ENCODE data around the gene PRKAR1B.
"Not testable (repeated sequence)": the region's sequence is repeated elsewhere in the genome, so short reads cannot be mapped to it uniquely, and the experiment has no call there.

The PRKAR1B gene

GRCh38 chr7:760006-760405, 32.9 kb upstream of the PRKAR1B start:
- no peak overlapping the region for H3K4me3 ChIP-seq (ENCODE audit: low read depth, low read length)
- no peak for DNase-seq (ENCODE audit: low read depth)

DNA sequence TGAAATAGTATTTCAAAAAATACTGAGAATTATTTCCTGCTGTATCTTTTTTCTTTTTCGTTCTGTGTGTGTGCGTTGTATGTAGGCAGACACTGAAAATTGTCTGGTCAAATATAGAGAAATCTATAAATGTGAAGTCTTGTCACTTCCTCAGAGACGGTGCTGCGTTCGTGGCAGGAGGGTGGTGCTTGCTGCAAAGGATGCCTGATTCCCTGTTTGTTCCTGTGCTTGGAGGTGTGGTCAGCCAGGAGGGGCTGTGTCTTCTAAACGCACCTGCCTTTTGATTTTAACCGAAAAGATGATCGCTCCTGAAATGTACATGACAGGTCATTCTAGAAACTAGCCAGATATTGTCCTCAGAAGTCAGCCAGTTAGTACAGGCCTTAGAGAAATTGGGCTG, 32.5 kb upstream of the PRKAR1B start:
- no peak for DNase-seq (ENCODE audit: low read depth)
- H3K4me3 ChIP-seq (ENCODE audit: low read depth, low read length): no peak overlapping the region

DNA sequence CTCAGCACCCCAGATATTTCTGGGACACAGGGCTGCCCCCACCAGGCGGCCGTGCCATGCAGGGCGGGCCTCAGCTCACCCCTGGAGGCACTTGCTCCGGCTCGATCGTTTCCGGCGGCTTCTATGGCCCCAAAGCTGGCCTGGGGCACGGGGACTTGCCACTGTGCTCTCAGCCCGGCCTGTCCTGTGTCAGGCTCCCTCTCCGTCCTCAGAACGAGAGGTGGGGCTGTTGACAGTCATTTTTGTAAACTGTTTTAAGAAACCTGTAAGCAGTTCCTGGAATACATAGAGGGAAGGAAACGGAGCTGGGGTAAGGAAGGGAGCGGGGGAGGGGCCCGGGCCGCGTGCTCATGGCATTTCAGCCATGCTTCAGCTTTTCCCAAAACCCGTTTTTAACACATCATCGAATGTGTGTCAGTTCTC, 30.7 kb upstream of the PRKAR1B start:
- no peak for DNase-seq (ENCODE audit: low read depth)
- no peak overlapping the region for H3K4me3 ChIP-seq (ENCODE audit: low read depth, low read length)

GRCh38 chr7:756928-757560, 30.0 kb upstream of the PRKAR1B start:
- no peak for DNase-seq (ENCODE audit: low read depth)
- no peak overlapping the region for H3K4me3 ChIP-seq (ENCODE audit: low read depth, low read length)

- H3K4me3 ChIP-seq (ENCODE audit: low read depth, low read length): no peak overlapping the region
- no peak for DNase-seq (ENCODE audit: low read depth)
Observed at GRCh38 chr7:756231-756927, 29.3 kb upstream of the PRKAR1B start.

DNA sequence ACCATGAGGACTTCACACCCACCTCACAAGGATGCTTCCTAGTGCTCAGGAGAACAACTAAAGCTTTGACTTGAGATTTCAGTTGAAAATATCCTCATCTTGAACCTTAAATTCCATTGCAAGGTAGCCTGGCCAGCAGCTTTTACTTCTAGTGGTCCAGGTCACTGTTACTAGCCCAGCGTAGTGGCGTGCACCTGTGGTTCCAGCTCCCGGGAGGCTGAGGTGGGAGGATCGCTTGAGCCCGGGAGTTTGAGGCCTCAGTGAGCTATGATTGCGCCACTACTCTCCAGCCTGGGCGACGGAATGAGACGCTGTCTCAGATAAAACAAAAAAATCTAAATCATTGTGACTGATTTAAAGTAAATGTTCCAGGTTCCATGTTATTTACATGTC, 28.3 kb upstream of the PRKAR1B start:
- H3K4me3 ChIP-seq (ENCODE audit: low read depth, low read length): no peak overlapping the region

DNA sequence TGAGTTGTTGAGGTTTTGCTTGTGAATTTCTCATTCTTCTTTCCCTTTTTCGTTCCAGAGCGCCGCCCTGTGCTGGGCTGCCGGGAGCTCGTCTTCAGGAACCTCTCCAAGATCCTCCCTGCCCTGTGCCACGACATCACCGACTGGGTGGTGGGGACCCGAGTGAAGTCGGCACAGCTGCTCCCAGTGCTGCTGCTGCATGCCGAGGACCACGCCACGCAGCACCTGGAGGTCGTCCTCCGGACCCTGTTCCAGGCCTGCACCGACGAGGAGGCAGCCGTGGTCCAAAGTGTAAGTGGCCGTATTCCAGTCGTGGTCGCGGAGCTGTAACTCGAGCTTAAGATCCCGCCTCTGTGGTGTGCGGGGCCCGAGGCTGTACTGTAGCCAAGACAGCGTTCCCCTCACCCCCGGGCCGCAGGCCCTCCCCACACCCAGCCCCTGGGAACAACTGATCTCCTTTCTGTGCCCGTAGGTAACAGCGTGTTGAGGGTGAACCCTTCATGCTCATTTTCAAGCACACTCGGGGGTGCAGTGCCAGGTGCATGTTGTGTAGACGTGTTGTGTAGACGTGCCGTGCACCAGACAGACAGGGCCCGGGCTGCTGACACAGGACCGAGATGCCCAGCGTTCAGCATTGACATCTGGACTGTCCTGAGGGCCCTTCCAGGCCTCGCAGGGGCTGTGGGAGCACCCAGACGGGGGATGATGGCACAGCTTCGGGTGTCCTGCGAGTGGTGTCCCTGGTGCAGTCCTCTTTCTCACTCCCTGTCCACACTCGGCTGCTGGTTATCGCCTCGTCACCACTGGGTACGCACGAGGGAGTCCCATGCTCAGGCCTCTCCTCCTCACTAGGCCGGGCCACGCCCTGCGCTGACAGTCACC, 27.7 kb upstream of the PRKAR1B start:
- H3K4me3 ChIP-seq (ENCODE audit: low read depth, low read length): no peak overlapping the region
- DNase-seq (ENCODE audit: low read depth): no peak

More for the DNA sequence above, 28.3 kb upstream of the PRKAR1B start:
- DNase-seq (ENCODE audit: low read depth): no peak

DNA sequence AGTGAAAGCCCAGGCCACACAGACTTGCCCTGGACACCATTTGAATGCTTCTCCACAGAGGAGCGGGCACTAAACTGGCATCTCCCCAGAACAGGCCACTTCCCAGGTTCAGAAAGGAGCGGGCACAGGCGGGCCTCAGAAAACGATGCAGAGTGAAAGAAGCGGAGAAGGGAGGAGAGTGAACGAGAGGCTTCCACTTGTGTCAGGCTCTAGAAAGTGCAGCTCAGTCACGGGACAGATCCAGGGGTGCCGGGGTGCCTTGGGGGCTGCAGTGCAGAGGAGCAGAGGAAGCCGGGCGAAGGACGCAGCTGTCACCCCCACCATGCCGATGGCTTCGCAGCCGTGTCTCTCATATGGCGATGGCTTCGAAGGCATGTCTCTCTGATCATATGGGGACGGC, 26.1 kb upstream of the PRKAR1B start:
- H3K4me3 ChIP-seq (ENCODE audit: low read depth, low read length): no peak overlapping the region
- DNase-seq (ENCODE audit: low read depth): no peak

DNA sequence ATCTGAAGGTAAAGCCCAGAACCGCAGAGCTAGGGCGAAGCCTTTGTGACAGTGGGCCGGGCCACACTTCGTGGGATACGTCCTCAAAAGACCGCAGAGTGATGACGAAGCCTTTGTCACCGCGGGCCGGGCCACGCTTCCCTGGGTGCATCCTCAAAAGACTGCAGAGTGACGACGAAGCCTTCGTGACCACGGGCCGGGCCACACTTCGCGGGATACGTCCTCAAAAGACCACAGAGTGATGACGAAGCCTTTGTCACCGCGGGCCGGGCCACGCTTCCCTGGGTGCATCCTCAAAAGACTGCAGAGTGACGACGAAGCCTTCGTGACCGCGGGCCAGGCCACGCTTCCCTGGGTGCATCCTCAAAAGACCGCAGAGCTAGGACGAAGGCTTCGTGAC, 25.2 kb upstream of the PRKAR1B start:
- DNase-seq (ENCODE audit: low read depth); H3K4me3 ChIP-seq (ENCODE audit: low read depth, low read length): not testable (repeated sequence)

DNA sequence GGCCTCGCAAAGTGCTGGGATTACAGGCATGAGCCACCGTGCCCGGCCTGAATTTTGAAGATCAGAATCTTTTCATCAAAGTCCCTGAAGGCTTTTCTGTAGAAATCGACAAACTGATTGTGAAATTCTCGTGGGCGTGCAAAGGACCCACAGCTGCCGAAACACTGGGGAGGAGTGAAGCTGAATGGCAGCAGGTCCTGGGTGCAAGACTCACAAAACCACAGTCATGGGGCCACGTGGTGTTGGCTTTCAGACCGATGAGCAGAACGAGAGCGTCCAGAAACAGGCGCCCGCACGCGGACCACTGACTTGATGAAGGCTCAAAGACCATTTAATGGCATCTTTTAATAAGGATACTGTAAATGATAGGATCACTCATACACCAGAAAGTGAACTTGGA, 24.7 kb upstream of the PRKAR1B start:
- no peak for DNase-seq (ENCODE audit: low read depth)

GRCh38 chr7:750111-750905, 23.2 kb upstream of the PRKAR1B start:
- DNase-seq (ENCODE audit: low read depth): no peak
- H3K4me3 ChIP-seq (ENCODE audit: low read depth, low read length): no peak overlapping the region

More for the DNA sequence above, 24.7 kb upstream of the PRKAR1B start:
- no peak overlapping the region for H3K4me3 ChIP-seq (ENCODE audit: low read depth, low read length)

- DNase-seq (ENCODE audit: low read depth): no peak
- no peak overlapping the region for H3K4me3 ChIP-seq (ENCODE audit: low read depth, low read length)
Observed at GRCh38 chr7:749140-749551, 22.1 kb upstream of the PRKAR1B start.

DNA sequence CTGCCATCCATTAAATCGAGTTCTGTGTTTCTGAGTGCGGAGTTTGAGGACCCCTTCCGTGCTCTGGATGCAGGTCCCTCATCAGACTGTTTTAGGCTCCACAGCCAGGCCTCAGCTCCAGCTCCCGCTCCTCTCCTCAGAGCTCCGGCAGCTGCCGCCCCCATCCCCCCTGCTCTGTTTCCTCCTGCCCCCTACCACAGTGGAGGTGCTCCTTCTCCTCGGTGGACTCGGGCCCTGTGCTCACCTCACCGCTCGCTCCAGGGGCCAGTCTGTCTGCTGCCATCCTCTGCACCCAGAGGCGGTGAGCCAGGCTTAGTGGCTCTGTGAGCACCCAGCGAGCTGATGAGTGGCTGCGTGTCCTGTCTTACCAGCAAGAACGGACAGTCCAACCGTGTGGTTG, 21.4 kb upstream of the PRKAR1B start:
- no peak overlapping the region for H3K4me3 ChIP-seq (ENCODE audit: low read depth, low read length)
- DNase-seq (ENCODE audit: low read depth): no peak

DNA sequence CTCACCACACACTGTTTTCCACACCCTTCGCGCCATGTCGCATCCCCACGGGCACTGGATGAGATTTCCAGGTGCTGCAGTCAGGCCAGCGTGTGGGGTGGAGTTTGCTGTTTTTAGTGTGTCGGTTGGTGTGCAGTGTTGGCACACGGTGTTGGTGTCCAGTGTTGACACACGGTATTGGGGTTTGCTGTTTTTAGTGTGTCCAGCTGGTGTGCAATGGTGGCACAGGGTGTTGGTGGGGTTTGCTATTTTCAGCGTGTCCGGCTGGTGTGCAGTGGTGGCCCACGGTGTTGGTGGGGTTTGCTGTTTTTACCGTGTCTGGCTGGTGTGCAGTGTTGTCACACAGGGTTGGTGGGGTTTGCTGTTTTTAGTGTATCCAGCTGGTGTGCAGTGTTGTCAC, 20.1 kb upstream of the PRKAR1B start:
- no peak overlapping the region for H3K4me3 ChIP-seq (ENCODE audit: low read depth, low read length)
- no peak for DNase-seq (ENCODE audit: low read depth)

DNA sequence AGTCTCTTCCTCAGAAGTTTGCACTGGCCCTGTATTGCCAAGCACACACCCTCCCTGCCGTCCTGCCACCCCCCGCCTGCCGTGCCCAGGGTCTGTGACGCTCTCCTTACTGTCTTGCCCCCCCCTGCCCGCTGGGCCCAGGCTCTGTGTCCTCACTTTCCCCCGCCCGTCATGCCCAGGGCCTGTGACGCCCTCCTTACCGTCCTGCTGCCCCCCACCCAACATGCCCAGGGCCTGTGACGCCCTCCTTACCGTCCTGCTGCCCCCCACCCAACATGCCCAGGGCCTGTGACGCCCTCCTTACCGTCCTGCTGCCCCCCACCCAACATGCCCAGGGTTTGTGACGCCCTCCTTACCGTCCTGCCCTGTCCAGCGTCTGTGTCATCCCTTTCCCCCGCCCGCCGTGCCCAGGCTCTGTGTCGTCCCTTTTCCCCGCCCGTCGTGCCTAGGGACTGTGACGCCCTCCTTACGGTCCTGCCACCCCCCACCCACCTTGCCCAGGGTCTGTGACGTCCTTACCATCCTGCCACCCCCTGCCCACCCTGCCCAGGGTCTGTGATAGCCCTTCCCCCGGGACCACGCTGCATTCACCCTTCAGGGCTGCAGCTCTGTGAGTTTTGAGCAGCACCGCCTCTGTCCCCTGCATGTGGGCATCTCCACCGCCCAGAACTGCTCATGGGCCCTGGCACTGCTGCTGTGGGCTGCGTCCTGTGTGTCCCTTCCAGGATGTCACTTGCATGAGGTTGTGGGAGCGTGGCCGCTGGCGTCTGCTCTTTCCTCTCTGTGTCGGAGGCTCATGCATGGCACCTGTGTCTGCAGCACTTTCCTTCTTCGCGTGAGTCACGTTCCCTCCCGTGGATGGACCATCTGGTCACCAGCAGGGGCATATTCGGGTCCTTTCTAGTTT, 19.3 kb upstream of the PRKAR1B start:
- no peak for DNase-seq (ENCODE audit: low read depth)
- no peak overlapping the region for H3K4me3 ChIP-seq (ENCODE audit: low read depth, low read length)

GRCh38 chr7:745431-746154, 18.5 kb upstream of the PRKAR1B start:
- no peak overlapping the region for H3K4me3 ChIP-seq (ENCODE audit: low read depth, low read length)
- no peak for DNase-seq (ENCODE audit: low read depth)

GRCh38 chr7:744854-745430, 17.9 kb upstream of the PRKAR1B start:
- DNase-seq (ENCODE audit: low read depth): no peak
- H3K4me3 ChIP-seq (ENCODE audit: low read depth, low read length): no peak overlapping the region

GRCh38 chr7:744128-744520, 17.0 kb upstream of the PRKAR1B start:
- H3K4me3 ChIP-seq (ENCODE audit: low read depth, low read length): not testable (repeated sequence)

More at GRCh38 chr7:744128-744520, 17.0 kb upstream of the PRKAR1B start:
- DNase-seq (ENCODE audit: low read depth): not testable (repeated sequence)

Data from skeletal muscle cell (primary cell).